WTC11 (cell line): ENCODE results near the gene POLR3A. TPM values are rescaled to one million over a fixed set of nuclear protein-coding genes. Genes with fewer than 3 reads are reported as not detected.

Source experiments
- ATAC-seq: fragments of 200-7000 bp; cut with Tn5 transposase; 2 replicates; pipeline ENCODE4 v1.10.0; 2021; ENCODE audit warnings: mild to moderate bottlenecking, moderate library complexity
- CTCF ChIA-PET: fragments of 300-600 bp; sonication (Branson Sonifier 250); formaldehyde crosslinking; loops from one replicate; lab custom pipeline; 2021; ENCODE audit warnings: antibody characterized with exemption; lab: Charles Lee
- POLR2A ChIA-PET: fragments of 350-600 bp; sonication (Branson Sonifier 250); formaldehyde crosslinking; loops from one replicate; lab custom pipeline; 2021; ENCODE audit warnings: antibody characterized with exemption; lab: Charles Lee
- DNase-seq: peaks from one replicate; pipeline ENCODE4 v3.0.0; 2021; ENCODE audit warnings: low spot score
- H3K27ac Mint-ChIP-seq: 2 replicates; pipeline ENCODE4 v1.8.0; 2021; ENCODE audit warnings: mixed read lengths
- H3K27me3 Mint-ChIP-seq: 2 replicates; pipeline ENCODE4 v1.8.0; 2021; ENCODE audit warnings: low read depth, mild to moderate bottlenecking, moderate library complexity, mixed read lengths
- H3K36me3 Mint-ChIP-seq: 2 replicates; pipeline ENCODE4 v1.8.0; 2021; ENCODE audit warnings: mixed read lengths
- H3K4me1 Mint-ChIP-seq: 2 replicates; pipeline ENCODE4 v1.8.0; 2022; ENCODE audit warnings: mixed read lengths
- H3K4me3 Mint-ChIP-seq: 2 replicates; pipeline ENCODE4 v1.8.0; 2021; ENCODE audit warnings: mild to moderate bottlenecking, moderate library complexity, mixed read lengths
- H3K9me3 Mint-ChIP-seq: 2 replicates; pipeline ENCODE4 v1.8.0; 2021; ENCODE audit warnings: mixed read lengths
- FOXK1 ChIP-seq: sonication (generic); formaldehyde crosslinking; IDR thresholded peaks from 2 replicates; pipeline ENCODE4 v1.8.0; 2022; ENCODE audit warnings: mild to moderate bottlenecking, moderate library complexity, missing genetic modification reagents
- MYBL2 ChIP-seq: sonication (generic); formaldehyde crosslinking; IDR thresholded peaks from 2 replicates; pipeline ENCODE4 v1.8.1; 2023; ENCODE audit warnings: mild to moderate bottlenecking, moderate library complexity, missing genetic modification reagents
- SMAD3 ChIP-seq: sonication (generic); formaldehyde crosslinking; IDR thresholded peaks from 2 replicates; pipeline ENCODE4 v1.8.0; 2022; ENCODE audit warnings: missing genetic modification reagents, mild to moderate bottlenecking, borderline replicate concordance
- TCF7 ChIP-seq: sonication (generic); formaldehyde crosslinking; IDR thresholded peaks from 2 replicates; pipeline ENCODE4 v1.8.0; 2022; ENCODE audit warnings: mild to moderate bottlenecking, low read depth, missing genetic modification reagents, moderate library complexity
- ZNF317 ChIP-seq: sonication (generic); formaldehyde crosslinking; IDR thresholded peaks from 2 replicates; pipeline ENCODE4 v1.8.1; 2023; ENCODE audit warnings: low read depth, mild to moderate bottlenecking, moderate library complexity, missing genetic modification reagents, borderline replicate concordance
- total RNA-seq: library from RNA; stranded (reverse); gene quantifications from 3 replicates; pipeline ENCODE4 v1.2.3, GENCODE V29; 2021
- TF ChIP-seq, protein P1 (sequence below): fragments of 250-450 bp; sonication (Bioruptor Pico); IDR thresholded peaks from 2 replicates; pipeline ENCODE4 v1.9.0; 2021; ENCODE audit warnings: mild to moderate bottlenecking
- TF ChIP-seq, protein P2 (sequence below): sonication (generic); formaldehyde crosslinking; IDR thresholded peaks from 2 replicates; pipeline ENCODE4 v1.8.0; 2022; ENCODE audit warnings: mild to moderate bottlenecking, missing genetic modification reagents
- TF ChIP-seq, protein P3 (sequence below): fragments of 250-450 bp; sonication (Bioruptor Pico); IDR thresholded peaks from 2 replicates; pipeline ENCODE4 v1.9.0; 2021; ENCODE audit warnings: mild to moderate bottlenecking, borderline replicate concordance
- TF ChIP-seq, protein P4 (sequence below): sonication (generic); formaldehyde crosslinking; IDR thresholded peaks from 2 replicates; pipeline ENCODE4 v1.8.1; 2022; ENCODE audit warnings: low read depth, mild to moderate bottlenecking, moderate library complexity, missing genetic modification reagents, borderline replicate concordance

Gene POLR3A
- total RNA-seq, 1 experiment from 2014 or later: 32.2 TPM

DNA sequence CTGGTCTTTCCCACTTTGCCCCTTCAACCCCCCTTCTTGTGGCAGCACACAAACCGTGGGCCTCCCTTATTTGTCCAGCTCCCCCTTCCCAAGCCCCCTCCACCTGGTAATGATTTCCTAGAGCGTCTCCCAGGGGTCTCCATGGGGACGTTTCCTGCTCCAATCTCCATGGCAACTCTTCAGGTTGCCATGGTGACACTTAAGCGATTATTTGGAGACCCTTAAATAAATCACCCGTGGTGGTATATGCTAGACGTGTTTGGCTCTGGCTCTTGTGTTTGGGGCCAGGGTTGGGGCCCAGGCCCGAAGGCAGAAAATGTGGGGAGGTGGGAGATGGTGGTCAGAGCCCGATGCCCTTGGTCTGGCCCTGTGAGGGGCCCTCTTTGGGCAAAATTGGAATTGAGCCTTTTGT, 61.7 kb downstream of the POLR3A start (continued):
- TF ChIP-seq TCF7 (CRISPR knock-in tag) (no peak), ZNF317 (CRISPR knock-in tag) (no peak), MYBL2 (CRISPR knock-in tag) (no peak)
- TF ChIP-seq, protein P1, sequence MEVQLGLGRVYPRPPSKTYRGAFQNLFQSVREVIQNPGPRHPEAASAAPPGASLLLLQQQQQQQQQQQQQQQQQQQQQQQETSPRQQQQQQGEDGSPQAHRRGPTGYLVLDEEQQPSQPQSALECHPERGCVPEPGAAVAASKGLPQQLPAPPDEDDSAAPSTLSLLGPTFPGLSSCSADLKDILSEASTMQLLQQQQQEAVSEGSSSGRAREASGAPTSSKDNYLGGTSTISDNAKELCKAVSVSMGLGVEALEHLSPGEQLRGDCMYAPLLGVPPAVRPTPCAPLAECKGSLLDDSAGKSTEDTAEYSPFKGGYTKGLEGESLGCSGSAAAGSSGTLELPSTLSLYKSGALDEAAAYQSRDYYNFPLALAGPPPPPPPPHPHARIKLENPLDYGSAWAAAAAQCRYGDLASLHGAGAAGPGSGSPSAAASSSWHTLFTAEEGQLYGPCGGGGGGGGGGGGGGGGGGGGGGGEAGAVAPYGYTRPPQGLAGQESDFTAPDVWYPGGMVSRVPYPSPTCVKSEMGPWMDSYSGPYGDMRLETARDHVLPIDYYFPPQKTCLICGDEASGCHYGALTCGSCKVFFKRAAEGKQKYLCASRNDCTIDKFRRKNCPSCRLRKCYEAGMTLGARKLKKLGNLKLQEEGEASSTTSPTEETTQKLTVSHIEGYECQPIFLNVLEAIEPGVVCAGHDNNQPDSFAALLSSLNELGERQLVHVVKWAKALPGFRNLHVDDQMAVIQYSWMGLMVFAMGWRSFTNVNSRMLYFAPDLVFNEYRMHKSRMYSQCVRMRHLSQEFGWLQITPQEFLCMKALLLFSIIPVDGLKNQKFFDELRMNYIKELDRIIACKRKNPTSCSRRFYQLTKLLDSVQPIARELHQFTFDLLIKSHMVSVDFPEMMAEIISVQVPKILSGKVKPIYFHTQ: no peak
- TF ChIP-seq, protein P2, sequence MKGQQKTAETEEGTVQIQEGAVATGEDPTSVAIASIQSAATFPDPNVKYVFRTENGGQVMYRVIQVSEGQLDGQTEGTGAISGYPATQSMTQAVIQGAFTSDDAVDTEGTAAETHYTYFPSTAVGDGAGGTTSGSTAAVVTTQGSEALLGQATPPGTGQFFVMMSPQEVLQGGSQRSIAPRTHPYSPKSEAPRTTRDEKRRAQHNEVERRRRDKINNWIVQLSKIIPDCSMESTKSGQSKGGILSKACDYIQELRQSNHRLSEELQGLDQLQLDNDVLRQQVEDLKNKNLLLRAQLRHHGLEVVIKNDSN: no peak

DNA sequence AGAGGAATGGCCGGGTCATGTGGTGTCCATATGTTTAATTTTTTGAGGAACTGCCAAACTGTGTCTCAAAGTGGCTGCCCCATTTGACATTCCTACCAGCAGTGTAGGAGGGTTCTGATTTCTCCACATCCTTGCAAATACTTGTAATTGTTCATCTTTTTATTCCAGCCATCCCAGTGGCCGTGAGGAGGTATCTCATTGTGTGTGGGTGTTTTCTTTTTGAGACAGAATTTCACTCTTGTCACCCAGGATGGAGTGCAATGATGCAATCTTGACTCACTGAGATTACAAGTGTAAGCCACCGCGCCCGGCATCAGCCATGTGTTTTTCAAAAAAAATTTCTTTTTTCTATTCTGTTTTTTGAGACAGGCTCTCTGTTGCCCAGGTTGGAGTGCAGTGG, 64.0 kb downstream of the POLR3A start:
- POLR2A ChIA-PET: no interaction called here

DNA sequence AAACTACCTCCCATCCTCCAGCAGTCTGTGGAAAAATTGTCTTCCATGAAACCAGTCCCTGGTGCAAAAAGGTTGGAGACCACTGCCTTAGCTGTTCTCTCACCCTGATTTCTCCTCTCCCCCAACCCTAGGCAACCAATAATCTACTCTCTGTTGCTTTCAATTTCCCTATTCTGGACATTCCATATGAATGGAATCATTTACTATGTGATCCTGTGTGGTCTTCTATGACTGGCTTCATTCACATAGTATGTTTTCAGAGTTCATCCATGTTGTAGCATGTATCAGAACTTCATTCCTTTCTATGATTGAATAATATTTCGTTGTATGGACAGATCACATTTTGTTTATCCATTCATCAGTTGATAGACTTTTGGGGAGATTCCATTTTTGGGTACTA, 64.5 kb downstream of the POLR3A start:
- ChIA-PET CTCF (interaction anchor here (0.9 to 1.3 kb wide), 2 partner anchors 10 to 75 kb away, joined by 3 read pairs; no protein-coding TSS in a partner anchor), POLR2A (no interaction called here)
- no peak for DNase-seq
- no peak overlapping the region for H3K27ac Mint-ChIP-seq
- H3K9me3 Mint-ChIP-seq: peaks cover 21% of the 10 kb centered on the region
- ATAC-seq: no peak
- H3K4me1 Mint-ChIP-seq: peaks cover 6% of the 10 kb centered on the region
- H3K4me3 Mint-ChIP-seq: no peak overlapping the region
- TF ChIP-seq FOXK1 (no peak), SMAD3 (no peak)
- TF ChIP-seq, protein P3, sequence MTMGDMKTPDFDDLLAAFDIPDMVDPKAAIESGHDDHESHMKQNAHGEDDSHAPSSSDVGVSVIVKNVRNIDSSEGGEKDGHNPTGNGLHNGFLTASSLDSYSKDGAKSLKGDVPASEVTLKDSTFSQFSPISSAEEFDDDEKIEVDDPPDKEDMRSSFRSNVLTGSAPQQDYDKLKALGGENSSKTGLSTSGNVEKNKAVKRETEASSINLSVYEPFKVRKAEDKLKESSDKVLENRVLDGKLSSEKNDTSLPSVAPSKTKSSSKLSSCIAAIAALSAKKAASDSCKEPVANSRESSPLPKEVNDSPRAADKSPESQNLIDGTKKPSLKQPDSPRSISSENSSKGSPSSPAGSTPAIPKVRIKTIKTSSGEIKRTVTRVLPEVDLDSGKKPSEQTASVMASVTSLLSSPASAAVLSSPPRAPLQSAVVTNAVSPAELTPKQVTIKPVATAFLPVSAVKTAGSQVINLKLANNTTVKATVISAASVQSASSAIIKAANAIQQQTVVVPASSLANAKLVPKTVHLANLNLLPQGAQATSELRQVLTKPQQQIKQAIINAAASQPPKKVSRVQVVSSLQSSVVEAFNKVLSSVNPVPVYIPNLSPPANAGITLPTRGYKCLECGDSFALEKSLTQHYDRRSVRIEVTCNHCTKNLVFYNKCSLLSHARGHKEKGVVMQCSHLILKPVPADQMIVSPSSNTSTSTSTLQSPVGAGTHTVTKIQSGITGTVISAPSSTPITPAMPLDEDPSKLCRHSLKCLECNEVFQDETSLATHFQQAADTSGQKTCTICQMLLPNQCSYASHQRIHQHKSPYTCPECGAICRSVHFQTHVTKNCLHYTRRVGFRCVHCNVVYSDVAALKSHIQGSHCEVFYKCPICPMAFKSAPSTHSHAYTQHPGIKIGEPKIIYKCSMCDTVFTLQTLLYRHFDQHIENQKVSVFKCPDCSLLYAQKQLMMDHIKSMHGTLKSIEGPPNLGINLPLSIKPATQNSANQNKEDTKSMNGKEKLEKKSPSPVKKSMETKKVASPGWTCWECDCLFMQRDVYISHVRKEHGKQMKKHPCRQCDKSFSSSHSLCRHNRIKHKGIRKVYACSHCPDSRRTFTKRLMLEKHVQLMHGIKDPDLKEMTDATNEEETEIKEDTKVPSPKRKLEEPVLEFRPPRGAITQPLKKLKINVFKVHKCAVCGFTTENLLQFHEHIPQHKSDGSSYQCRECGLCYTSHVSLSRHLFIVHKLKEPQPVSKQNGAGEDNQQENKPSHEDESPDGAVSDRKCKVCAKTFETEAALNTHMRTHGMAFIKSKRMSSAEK (CRISPR knock-in tag): no peak
- H3K36me3 Mint-ChIP-seq: peaks cover 19% of the 10 kb centered on the region
- H3K27me3 Mint-ChIP-seq: no peaks in the 10 kb centered on the region; the same call in 1 of the 2 replicates

More for the DNA sequence above, 64.0 kb downstream of the POLR3A start:
- no peak overlapping the region for H3K4me3 Mint-ChIP-seq
- CTCF ChIA-PET: interaction anchor here (0.9 to 2.6 kb wide), 3 partner anchors 9 to 76 kb away, joined by 3 to 11 read pairs (median 3); no protein-coding TSS in a partner anchor
- H3K27ac Mint-ChIP-seq: no peak overlapping the region
- ATAC-seq (no peak), DNase-seq (no peak)
- TF ChIP-seq, protein P4, sequence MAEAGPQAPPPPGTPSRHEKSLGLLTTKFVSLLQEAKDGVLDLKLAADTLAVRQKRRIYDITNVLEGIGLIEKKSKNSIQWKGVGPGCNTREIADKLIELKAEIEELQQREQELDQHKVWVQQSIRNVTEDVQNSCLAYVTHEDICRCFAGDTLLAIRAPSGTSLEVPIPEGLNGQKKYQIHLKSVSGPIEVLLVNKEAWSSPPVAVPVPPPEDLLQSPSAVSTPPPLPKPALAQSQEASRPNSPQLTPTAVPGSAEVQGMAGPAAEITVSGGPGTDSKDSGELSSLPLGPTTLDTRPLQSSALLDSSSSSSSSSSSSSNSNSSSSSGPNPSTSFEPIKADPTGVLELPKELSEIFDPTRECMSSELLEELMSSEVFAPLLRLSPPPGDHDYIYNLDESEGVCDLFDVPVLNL (CRISPR knock-in tag): no peak
- TF ChIP-seq, protein P1: no peak
- peaks cover 6% of the 10 kb centered on the region for H3K4me1 Mint-ChIP-seq
- H3K27me3 Mint-ChIP-seq: no peaks in the 10 kb centered on the region; the same call in 1 of the 2 replicates
- H3K36me3 Mint-ChIP-seq: peaks cover 19% of the 10 kb centered on the region
- H3K9me3 Mint-ChIP-seq: peaks cover 21% of the 10 kb centered on the region
